PFSK-1 (cell line): ENCODE measurements around the gene SLIT3.

Experiments used
- POLR2AphosphoS5 ChIP-seq: IDR thresholded peaks from 2 replicates; pipeline ENCODE4 v1.6.1; 2012; ENCODE audit warnings: low read depth, mild to moderate bottlenecking, control low read depth, low read length, moderate library complexity
- SIN3A ChIP-seq: IDR thresholded peaks from 2 replicates; pipeline ENCODE4 v1.6.1; 2012; ENCODE audit warnings: mild to moderate bottlenecking, low read length, moderate library complexity, borderline replicate concordance; ENCODE audit not compliant: insufficient read depth
- TAF1 ChIP-seq: IDR thresholded peaks from 2 replicates; pipeline ENCODE4 v1.6.1; 2012; ENCODE audit warnings: low read length, control low read depth, borderline replicate concordance; ENCODE audit not compliant: insufficient read depth
- TF ChIP-seq, protein P1 (sequence below), 2 experiments: IDR thresholded peaks; 2 replicates each; pipeline versions ENCODE4 v1.6.1 to v1.8.0; 2011 to 2012; ENCODE audit warnings: low read depth in 2 of 2, low read length in 2 of 2, control low read depth in 1 of 2, inconsistent platforms in 1 of 2, mild to moderate bottlenecking in 1 of 2, moderate library complexity in 1 of 2; ENCODE audit not compliant: insufficient read depth in 1 of 2

- TF ChIP-seq POLR2AphosphoS5, result no peak
- TF ChIP-seq TAF1, result no peak
- TF ChIP-seq, protein P1, sequence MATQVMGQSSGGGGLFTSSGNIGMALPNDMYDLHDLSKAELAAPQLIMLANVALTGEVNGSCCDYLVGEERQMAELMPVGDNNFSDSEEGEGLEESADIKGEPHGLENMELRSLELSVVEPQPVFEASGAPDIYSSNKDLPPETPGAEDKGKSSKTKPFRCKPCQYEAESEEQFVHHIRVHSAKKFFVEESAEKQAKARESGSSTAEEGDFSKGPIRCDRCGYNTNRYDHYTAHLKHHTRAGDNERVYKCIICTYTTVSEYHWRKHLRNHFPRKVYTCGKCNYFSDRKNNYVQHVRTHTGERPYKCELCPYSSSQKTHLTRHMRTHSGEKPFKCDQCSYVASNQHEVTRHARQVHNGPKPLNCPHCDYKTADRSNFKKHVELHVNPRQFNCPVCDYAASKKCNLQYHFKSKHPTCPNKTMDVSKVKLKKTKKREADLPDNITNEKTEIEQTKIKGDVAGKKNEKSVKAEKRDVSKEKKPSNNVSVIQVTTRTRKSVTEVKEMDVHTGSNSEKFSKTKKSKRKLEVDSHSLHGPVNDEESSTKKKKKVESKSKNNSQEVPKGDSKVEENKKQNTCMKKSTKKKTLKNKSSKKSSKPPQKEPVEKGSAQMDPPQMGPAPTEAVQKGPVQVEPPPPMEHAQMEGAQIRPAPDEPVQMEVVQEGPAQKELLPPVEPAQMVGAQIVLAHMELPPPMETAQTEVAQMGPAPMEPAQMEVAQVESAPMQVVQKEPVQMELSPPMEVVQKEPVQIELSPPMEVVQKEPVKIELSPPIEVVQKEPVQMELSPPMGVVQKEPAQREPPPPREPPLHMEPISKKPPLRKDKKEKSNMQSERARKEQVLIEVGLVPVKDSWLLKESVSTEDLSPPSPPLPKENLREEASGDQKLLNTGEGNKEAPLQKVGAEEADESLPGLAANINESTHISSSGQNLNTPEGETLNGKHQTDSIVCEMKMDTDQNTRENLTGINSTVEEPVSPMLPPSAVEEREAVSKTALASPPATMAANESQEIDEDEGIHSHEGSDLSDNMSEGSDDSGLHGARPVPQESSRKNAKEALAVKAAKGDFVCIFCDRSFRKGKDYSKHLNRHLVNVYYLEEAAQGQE (IDR thresholded peaks at IDR 0.05; ENCODE audit: insufficient read depth in 1 of 2, low read depth in 2 of 2, low read length in 2 of 2), result no peak
- no peak for TF ChIP-seq SIN3A
These were observed 357.7 kb downstream of the SLIT3 start for GRCh38 chr5:168943091-168943884.
